Esophagus muscularis mucosa (tissue), 3 donors: Measurements from ENCODE around the gene MAP1LC3B.

Experiments
- CTCF ChIP-seq, 3 experiments: fragments of 200-600 bp in 2 of 3; fragments of 450-650 bp in 1 of 3; sonication (generic) in 2 of 3; IDR thresholded peaks; one replicate each; pipeline ENCODE4 v1.5.1; 2017 to 2019; ENCODE audit warnings: antibody characterized with exemption in 3 of 3, mild to moderate bottlenecking in 2 of 3, moderate library complexity in 1 of 3
- POLR2AphosphoS5 ChIP-seq, 2 donors: sonication (generic); formaldehyde crosslinking; IDR thresholded peaks; one replicate each; pipeline ENCODE4 v1.6.1; 2017; ENCODE audit warnings: antibody characterized with exemption in 2 of 2

- TF ChIP-seq CTCF (IDR thresholded peaks at IDR 0.05), result no peak
- no peak for TF ChIP-seq POLR2AphosphoS5 (IDR thresholded peaks at IDR 0.05)
Observed at GRCh38 chr16:87443016-87443415, 50.9 kb downstream of the MAP1LC3B start.
